GM12801 (cell line): ENCODE data around the gene CEP164.

Experiments used
- TF ChIP-seq, protein P1 (sequence below): IDR thresholded peaks from one replicate; pipeline ENCODE4 v1.5.1; 2011; ENCODE audit warnings: control low read depth; ENCODE audit not compliant: insufficient read length; ENCODE audit errors: extremely low read depth

Gene CEP164

DNA sequence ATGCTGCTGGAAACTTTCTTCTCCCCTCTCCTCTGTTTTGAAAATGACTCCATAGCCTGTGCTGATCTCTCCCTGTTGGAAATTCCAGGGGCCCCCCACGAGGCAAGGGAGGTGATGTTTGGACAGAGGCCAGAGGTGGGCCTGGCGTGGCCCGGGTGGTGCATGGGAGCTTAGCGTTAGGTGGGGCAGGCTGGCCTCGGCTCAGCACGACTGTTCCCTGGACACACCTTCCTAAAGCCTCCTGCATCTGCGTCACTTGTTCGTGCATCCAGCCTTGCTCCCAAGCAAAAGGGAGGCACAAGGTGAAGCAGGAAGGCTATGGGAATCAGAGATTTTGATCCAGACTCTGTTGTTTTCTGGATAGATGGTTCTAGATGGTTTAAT is 135.2 kb downstream of the CEP164 start:
- TF ChIP-seq, protein P1, sequence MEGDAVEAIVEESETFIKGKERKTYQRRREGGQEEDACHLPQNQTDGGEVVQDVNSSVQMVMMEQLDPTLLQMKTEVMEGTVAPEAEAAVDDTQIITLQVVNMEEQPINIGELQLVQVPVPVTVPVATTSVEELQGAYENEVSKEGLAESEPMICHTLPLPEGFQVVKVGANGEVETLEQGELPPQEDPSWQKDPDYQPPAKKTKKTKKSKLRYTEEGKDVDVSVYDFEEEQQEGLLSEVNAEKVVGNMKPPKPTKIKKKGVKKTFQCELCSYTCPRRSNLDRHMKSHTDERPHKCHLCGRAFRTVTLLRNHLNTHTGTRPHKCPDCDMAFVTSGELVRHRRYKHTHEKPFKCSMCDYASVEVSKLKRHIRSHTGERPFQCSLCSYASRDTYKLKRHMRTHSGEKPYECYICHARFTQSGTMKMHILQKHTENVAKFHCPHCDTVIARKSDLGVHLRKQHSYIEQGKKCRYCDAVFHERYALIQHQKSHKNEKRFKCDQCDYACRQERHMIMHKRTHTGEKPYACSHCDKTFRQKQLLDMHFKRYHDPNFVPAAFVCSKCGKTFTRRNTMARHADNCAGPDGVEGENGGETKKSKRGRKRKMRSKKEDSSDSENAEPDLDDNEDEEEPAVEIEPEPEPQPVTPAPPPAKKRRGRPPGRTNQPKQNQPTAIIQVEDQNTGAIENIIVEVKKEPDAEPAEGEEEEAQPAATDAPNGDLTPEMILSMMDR = no peak
